Stimulated activated naive CD8-positive, alpha-beta T cell treated with anti-CD3 and anti-CD28 coated beads, Interleukin-15, Interleukin-2, amounts not matched to agents 100 U/mL and 50 U/mL, for 24 hours (primary cell): ENCODE results near the gene PCED1B.

Experiments
- ATAC-seq: fragments of 150-1000 bp; cut with Tn5 transposase; one replicate; pipeline ENCODE4 v1.10.0; 2021
- DNase-seq: peaks from one replicate; pipeline ENCODE4 v3.0.0; 2021

Gene PCED1B

DNA sequence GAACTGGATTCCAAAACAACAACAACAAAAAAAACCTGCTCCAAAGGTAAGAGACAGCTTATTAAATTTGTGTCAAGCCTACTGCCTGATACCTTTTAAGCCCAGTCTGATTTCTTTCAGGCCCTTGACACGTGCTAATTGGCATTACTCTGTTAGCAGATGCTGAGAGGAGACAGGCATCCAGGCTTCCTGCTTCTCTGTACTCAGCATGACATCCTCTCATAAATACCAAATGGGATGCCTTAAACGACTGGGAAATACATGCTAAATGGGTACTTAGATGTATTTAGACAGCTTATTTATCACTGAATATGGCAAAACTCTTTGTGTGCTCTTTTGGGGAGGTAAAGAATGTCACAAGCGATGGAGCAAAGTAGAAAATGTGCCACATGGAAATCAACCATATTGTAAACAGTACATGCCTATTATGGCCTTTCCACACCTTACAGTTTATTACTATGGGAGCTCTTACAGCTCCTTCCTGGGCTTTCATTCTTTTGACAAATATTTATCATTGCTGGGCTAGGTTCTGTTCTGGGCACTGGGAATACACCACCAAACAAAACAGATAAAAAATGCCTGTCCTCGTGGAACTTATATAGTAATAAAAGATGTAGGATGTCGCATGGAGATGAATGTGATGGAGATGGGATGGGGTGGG lies 11.5 kb upstream of the PCED1B start:
- ATAC-seq (no peak), DNase-seq (no peak)

DNA sequence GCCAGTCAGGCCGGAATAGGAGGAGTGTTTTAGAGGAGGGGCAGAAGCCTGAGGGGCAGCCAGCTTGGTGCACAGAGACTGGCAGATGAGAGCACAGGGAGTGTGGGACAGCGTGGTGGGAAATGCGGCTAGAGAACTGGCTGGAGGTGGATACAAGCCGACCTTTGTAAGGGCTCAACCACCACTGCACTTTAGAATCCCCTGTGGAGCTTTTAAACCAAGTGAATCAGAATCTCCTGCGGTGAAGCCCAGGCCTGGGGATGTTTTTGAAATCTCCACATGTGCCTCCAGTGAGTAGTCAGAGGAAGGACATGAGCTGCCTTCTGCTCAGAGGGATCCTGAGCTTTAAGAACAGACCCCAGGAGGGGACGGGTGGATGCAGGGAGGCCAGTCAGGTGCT lies 10.9 kb upstream of the PCED1B start:
- ATAC-seq (no peak), DNase-seq (no peak)

- DNase-seq (no peak), ATAC-seq (no peak)
Measured at GRCh38 chr12:47070310-47070709, 9.1 kb upstream of the PCED1B start.

- ATAC-seq: no peak
Measured at GRCh38 chr12:47071241-47071852, 8.1 kb upstream of the PCED1B start.

DNA sequence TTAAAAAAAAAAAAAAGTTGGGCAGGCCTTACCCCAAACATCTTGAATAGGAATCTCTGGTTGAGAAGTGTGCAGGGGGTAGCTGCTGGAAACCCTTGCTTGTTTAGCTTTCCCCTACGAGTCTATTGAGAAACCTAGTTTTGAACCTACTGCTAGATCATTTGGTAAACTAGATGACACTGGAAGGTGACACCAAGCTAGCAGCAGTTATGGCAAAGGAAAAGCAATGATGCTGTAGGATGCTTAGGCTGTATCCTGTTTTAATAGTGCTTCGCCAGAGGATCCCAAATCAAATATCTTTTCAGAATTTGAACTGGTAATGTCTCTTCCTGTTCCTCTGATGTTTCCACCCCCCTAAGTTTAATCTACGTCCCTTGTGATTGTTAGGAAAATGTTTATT lies 5.5 kb upstream of the PCED1B start:
- ATAC-seq (no peak), DNase-seq (no peak)

More at GRCh38 chr12:47071241-47071852, 8.1 kb upstream of the PCED1B start:
- DNase-seq: no peak

GRCh38 chr12:47074757-47075156 lies 4.7 kb upstream of the PCED1B start:
- no peak for DNase-seq
- no peak for ATAC-seq

- ATAC-seq: no peak
- DNase-seq: no peak
Measured at GRCh38 chr12:47075192-47076084, 4.0 kb upstream of the PCED1B start.

GRCh38 chr12:47077206-47078085 lies 2.0 kb upstream of the PCED1B start:
- DNase-seq (no peak), ATAC-seq (no peak)

DNA sequence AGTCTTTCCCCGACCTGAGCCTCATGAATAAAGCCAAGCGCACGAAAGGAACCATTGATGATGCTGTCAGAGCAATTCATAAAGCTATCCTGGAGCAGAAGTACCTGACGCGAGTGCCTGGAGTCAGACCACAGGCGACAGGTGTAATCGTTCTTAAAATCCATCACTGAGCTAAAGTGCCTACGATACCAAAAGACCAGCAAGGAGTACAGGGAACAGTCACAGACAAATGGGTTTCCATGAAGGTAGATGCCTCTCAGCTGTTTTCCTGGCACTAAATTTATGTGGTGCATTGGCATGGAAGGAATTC lies 1.4 kb upstream of the PCED1B start:
- no peak for DNase-seq
- no peak for ATAC-seq

GRCh38 chr12:47078733-47079467 lies 521 bp upstream of the PCED1B start:
- ATAC-seq (peak; percentile 54), DNase-seq (peak; percentile 61)

DNA sequence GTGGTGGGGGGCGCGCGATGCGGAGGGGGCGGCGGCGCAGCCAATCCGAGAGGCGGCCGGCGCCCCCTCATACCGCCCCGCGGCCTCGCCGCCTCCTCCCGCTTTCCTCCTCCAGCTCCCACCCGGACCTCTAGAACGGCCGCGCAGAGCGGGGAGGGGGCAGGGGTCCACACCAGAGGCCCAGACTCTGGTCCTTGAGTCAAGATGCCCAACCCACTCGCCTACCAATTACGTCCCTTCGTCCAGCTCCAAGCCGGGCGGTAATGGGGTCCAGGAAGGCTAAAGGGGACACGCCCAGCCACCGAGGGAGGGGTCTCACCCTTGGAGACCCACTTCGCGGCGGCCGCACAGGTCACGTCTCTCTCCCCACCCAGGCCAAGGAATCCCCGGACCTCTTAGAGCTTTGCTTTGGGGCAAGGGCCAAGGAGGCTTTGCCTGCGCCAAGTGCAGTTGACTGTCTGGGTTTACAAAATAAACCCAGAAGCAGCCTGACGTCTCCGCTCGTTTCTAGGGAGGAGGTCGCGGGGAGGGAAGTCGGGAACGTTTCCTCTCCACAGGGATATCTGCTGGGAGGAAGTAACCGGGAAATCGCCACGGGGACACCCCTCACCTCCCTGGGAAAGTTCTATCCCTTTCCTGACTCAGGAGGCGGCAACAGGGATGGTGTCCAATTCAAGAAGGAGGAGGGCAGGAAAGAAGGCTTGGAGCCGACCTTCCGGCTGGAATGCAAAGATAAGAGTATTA lies 732 bp downstream of the PCED1B start:
- peak; percentile 47 for DNase-seq

DNA sequence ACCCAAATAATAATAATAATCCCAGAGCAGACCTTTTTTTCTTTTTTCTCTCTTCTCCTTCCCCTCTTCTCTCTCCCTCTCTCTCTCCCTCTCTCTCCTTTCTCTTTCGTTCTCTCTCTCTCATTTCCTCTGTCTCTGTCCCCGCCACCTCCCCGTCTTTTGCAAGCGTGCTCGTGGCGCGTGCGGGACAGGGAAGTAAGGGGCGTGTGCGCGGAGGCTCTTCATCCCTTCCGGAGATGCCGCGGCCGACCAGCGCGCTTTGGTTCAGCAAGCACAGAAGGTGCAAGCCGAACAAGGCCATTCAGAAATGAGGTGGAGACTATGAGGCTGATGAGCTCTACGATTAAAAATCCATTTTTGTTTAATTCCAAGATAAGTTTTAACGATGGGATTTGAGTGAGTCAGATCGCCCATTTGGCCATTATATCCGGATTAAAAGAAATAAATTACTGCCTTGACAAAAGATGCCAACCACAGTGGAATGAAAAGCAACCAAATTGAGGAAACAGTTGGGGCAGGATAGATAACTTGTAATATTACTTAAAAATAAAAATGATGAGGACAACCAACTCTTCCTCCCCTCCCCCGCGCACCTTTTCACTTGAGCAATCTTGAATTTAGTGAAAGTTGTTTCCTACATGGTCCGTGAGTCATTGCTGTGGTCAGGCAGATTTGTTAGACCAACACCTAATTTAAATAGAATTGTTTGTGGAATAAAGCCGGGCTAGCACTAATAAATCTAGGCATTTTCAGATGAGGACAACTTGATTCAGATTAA lies 1.5 kb downstream of the PCED1B start:
- ATAC-seq (peak; percentile 58), DNase-seq (peak; percentile 80)

More for the DNA sequence above, 732 bp downstream of the PCED1B start:
- ATAC-seq: peak; percentile 36

DNA sequence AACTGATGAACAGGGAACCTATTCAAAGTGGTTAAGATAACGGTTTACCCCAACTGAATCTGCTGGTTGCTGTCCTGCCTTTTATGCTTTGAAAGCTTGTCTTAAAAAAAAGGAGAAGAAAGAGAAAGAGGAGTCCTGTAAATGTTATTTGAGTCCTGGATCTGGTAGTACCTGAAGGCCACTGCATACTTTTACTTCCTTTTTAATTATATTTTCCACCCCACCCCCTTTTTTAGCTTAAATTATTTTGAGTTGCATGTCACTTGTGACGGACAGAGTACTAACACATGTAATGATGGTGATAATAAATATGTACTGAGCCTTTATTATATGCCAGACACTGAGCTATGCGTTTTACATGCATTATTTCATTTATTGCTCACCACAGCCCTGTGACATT lies 2.9 kb downstream of the PCED1B start:
- DNase-seq (no peak), ATAC-seq (no peak)

GRCh38 chr12:47082796-47083621 lies 3.6 kb downstream of the PCED1B start:
- DNase-seq (no peak), ATAC-seq (no peak)

DNA sequence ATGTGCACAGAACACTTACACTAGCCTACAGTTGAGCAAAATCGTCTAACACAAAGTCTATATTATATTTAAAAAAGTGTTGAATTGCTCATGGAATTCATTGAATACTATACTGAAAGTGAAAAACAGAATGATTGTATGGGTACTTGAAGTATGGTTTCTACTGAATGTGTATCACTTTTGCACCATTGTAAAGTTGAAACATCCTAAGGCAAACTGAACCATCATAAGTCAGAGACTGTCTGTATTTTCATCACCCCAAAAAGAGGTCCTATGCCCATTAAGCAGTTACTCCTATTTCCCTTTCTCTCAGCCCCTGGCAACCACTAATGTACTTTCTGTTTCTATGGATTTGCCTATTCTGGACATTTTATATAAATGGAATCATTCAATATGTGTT lies 4.8 kb downstream of the PCED1B start:
- no peak for ATAC-seq

DNA sequence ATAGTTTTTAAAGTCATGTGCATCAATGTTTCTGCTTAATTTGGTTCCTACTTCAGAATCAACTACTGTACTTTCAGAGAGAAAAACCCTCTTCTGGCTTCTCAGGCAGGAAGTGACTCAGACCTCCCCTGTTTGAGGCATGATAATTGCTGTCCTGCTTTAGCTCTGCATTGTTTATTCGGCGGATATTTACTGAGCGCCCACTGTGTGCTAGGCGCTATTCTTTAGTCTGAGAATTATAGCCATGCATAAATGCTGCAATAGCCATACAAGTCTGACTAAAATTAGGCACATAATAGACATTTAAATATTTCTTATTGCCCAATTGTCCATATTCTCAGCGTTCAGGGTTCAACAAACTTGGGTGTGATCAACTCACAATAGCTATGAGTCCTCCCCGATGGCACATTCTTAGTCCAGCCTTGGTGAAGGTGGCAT lies 6.4 kb downstream of the PCED1B start:
- ATAC-seq (peak; percentile 53), DNase-seq (no peak)

More for the DNA sequence above, 4.8 kb downstream of the PCED1B start:
- no peak for DNase-seq

DNA sequence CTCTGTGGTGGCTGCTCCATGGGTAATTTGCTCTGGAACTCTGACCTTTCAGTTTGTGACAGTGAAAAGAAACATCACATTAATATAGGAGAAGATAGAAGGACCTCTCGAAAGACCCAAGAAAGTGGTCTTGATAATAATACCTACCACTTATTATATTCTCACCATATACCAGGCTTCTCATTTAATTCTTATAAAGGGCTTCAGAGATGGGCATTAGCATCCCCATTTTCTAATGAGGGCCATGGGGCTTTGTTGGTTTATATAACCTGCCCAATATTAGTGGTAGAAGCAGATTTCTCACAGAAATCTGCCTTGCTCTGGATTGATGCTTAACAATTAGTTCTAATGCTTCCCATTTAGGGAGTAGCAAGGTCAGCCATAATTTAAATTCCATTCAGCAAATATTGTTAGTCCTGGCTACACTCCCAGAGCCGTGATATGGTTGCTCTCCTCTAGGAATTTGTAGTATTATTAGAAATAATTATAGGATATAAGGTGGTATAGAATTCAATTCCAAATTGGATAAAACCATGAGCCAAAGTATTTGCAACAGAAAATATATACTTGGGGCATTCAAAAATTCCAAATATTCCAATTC lies 7.8 kb downstream of the PCED1B start:
- DNase-seq (no peak), ATAC-seq (no peak)
